Stomach (tissue), 19 donors: ENCODE data around the gene RRP1. TPM values are rescaled to one million over a fixed set of nuclear protein-coding genes. Genes with fewer than 3 reads are reported as not detected.

Experiments
- DNase-seq, 2 donors: peaks; one replicate each; pipeline versions ENCODE4 v3.0.0 to v3.0.0-alpha.2; 2013 to 2019
- H3K27ac ChIP-seq, 5 donors: fragments of 200-600 bp in 4 of 5; sonication (generic) in 4 of 5; one replicate each; pipeline ENCODE4 v1.5.1; 2013 to 2019; ENCODE audit warnings: mild to moderate bottlenecking in 1 of 5, moderate library complexity in 1 of 5
- H3K27me3 ChIP-seq, 3 donors: fragments of 200-600 bp; sonication (generic); one replicate each; pipeline ENCODE4 v1.5.1; 2017 to 2019; ENCODE audit warnings: mixed run types in 1 of 3
- H3K36me3 ChIP-seq, 4 donors: fragments of 200-600 bp; sonication (generic); 1 replicate in 3 of 4; 2 replicates in 1 of 4; pipeline ENCODE4 v1.5.1; 2016 to 2019
- H3K4me1 ChIP-seq, 4 donors: fragments of 200-600 bp; sonication (generic); one replicate each; pipeline ENCODE4 v1.5.1; 2016 to 2019
- H3K4me3 ChIP-seq, 4 donors: fragments of 200-600 bp; sonication (generic) in 3 of 4; one replicate each; pipeline ENCODE4 v1.5.1; 2016 to 2019; ENCODE audit warnings: mild to moderate bottlenecking in 1 of 4
- H3K9me3 ChIP-seq, 4 donors: fragments of 200-600 bp; sonication (generic); one replicate each; pipeline ENCODE4 v1.5.1; 2016 to 2019
- CTCF ChIP-seq, 7 experiments: fragments of 450-650 bp in 4 of 7; fragments of 200-600 bp in 3 of 7; sonication (generic) in 3 of 7; IDR thresholded peaks; one replicate each; pipeline ENCODE4 v1.5.1; 2016 to 2019; ENCODE audit warnings: antibody characterized with exemption in 7 of 7, control low read depth in 2 of 7, mild to moderate bottlenecking in 1 of 7
- EP300 ChIP-seq: sonication (generic); formaldehyde crosslinking; IDR thresholded peaks from one replicate; pipeline ENCODE4 v1.6.1; 2017; ENCODE audit warnings: antibody characterized with exemption
- POLR2A ChIP-seq, 4 donors: fragments of 450-650 bp; IDR thresholded peaks; one replicate each; pipeline ENCODE4 v1.6.1; 2016; ENCODE audit warnings: antibody characterized with exemption in 4 of 4, control low read depth in 2 of 4, mild to moderate bottlenecking in 1 of 4, moderate library complexity in 1 of 4
- POLR2AphosphoS5 ChIP-seq, 3 donors: sonication (generic); formaldehyde crosslinking; IDR thresholded peaks; one replicate each; pipeline ENCODE4 v1.6.1; 2016; ENCODE audit warnings: antibody characterized with exemption in 3 of 3
- WGBS, 5 donors: extraction: QIAGEN DNeasy Blood & Tissue Kit in 3 of 5; methylation state at CpG; one replicate each; pipeline versions ENCODE4 v1.1.5 to v1.1.7; 2013 to 2018; 5-methylcytosine and 5-hydroxymethylcytosine counted together
- intact Hi-C: fragments of 100-400 bp; cut with DNase I; formaldehyde crosslinking; loops from one replicate; pipeline ENCODE4 v1.15.1; 2023; ENCODE audit warnings: low total_unique reads
- long read RNA-seq, 10 donors: transcript quantifications; one replicate each; lab custom pipeline, GENCODE V29; 2026
- polyA plus RNA-seq, 3 donors: library from polyadenylated mRNA; stranded (reverse); fragments of 200-250 nt; gene quantifications; one replicate each; pipeline ENCODE4 v1.2.3, GENCODE V29; 2013
- total RNA-seq, 5 donors: library from RNA; depleted of rRNA; stranded (reverse); fragments of >200 nt; gene quantifications; one replicate each; pipeline versions ENCODE4 v1.1.0 to v1.2.3, GENCODE V29; 2014 to 2016
- donor health status: healthy with polysubstance abuse.
- donor health status: Bipolar disorder and iron deficiency.
- donor health status: healthy.

RRP1 gene
- total RNA-seq (10 to 100 TPM; 11.9 to 25.6 (median 18.2) TPM), polyA plus RNA-seq (10 to 100 TPM; 10.6 to 17.2 (median 15.6) TPM)
- long read RNA-seq, donor 1, transcript RRP1-207 (13 exons, 3,022 nt), result major isoform, 5 of 6 reads
- long read RNA-seq, donor 1, partial matches to known transcripts, result 0 of 6 reads
- long read RNA-seq, donor 1, other reads (novel, unspliced or antisense), result 0 of 6 reads
- long read RNA-seq, donor 2, partial matches to known transcripts, result 0 of 2 reads
- long read RNA-seq, donor 2, other reads (novel, unspliced or antisense), result 0 of 2 reads
- long read RNA-seq, donor 3, partial matches to known transcripts, result 0 of 3 reads
- long read RNA-seq, donor 3, other reads (novel, unspliced or antisense), result 0 of 3 reads
- long read RNA-seq, donor 4, result 0 reads
- long read RNA-seq, donor 5, partial matches to known transcripts, result 0 of 3 reads
- long read RNA-seq, donor 5, other reads (novel, unspliced or antisense), result 0 of 3 reads
- long read RNA-seq, donor 6, transcript RRP1-207 (13 exons, 3,022 nt), result major isoform, 12 of 12 reads
- long read RNA-seq, donor 6, partial matches to known transcripts, result 0 of 12 reads
- long read RNA-seq, donor 6, other reads (novel, unspliced or antisense), result 0 of 12 reads
- long read RNA-seq, donor 7, transcript RRP1-207 (13 exons, 3,022 nt), result major isoform, 5 of 5 reads
- long read RNA-seq, donor 7, partial matches to known transcripts, result 0 of 5 reads
- long read RNA-seq, donor 7, other reads (novel, unspliced or antisense), result 0 of 5 reads
- long read RNA-seq, donor 8, transcript RRP1-207 (13 exons, 3,022 nt), result major isoform, 5 of 12 reads
- long read RNA-seq, donor 8, partial matches to known transcripts, result 5 of 12 reads
- long read RNA-seq, donor 8, other reads (novel, unspliced or antisense), result 0 of 12 reads
- long read RNA-seq, donor 9, partial matches to known transcripts, result 0 of 2 reads
- long read RNA-seq, donor 9, other reads (novel, unspliced or antisense), result 0 of 2 reads
- long read RNA-seq, donor 10, partial matches to known transcripts, result 0 of 3 reads
- long read RNA-seq, donor 10, other reads (novel, unspliced or antisense), result 0 of 3 reads

- Histone ChIP-seq H3K27me3 (no peaks in the 10 kb centered on the region), H3K27ac (peak within 1 kb of the TSS; percentile 79 to 94 (median 88)), H3K36me3 (peaks cover 7 to 35% (median 32%) of the 10 kb centered on the region in 4 donors), H3K9me3 (no peaks in the 10 kb centered on the region), H3K4me1 (peaks cover 10 to 31% (median 25%) of the 10 kb centered on the region in 4 donors), H3K4me3 (peak within 1 kb of the TSS; percentile 90 to 98 (median 98))
- 0 to 1% (median 0%) methylated on average over 20 to 83 of the region's 83 CpGs for WGBS, 5 donors
- TF ChIP-seq POLR2AphosphoS5 (IDR thresholded peaks at IDR 0.05), result peak; percentile 79 to 95 (median 80)
- TF ChIP-seq POLR2A (IDR thresholded peaks at IDR 0.05), result no peak
- TF ChIP-seq EP300, result no peak
- TF ChIP-seq CTCF (IDR thresholded peaks at IDR 0.05), result peak in 5 of 7 experiments; percentile 72 to 100 (median 100)
- intact Hi-C loops, result no loop called here
- DNase-seq, result peak; percentile 95 to 97
Measured at GRCh38 chr21:43789276-43790009, at the start of gene RRP1. Gene RRP1, plus strand, starts transcription at chr21:43789577. Its CDS starts 53 bp downstream, at chr21:43789630.

GRCh38 chr21:43739621-43740435 lies 49.5 kb upstream of the RRP1 start:
- peak in 1 of 2 donors; percentile 50 for DNase-seq
- H3K36me3 ChIP-seq, result peaks cover 10 to 81% (median 57%) of the 10 kb centered on the region in 4 donors
- intact Hi-C loops, result no loop called here
- H3K27me3 ChIP-seq, result no peaks in the 10 kb centered on the region
- H3K4me3 ChIP-seq, result no peak overlapping the region
- WGBS, 5 donors, result 56 to 90% (median 88%) methylated on average over 5 to 25 of the region's 25 CpGs
- peak overlapping the region in 3 of 5 donors; percentile 68 to 85 (median 72) for H3K27ac ChIP-seq
- TF ChIP-seq POLR2A (IDR thresholded peaks at IDR 0.05), result no peak
- no peak for TF ChIP-seq POLR2AphosphoS5 (IDR thresholded peaks at IDR 0.05)
- no peak for TF ChIP-seq CTCF (IDR thresholded peaks at IDR 0.05)
- no peak for TF ChIP-seq EP300
- H3K9me3 ChIP-seq, result no peaks in the 10 kb centered on the region
- peaks cover 0 to 25% (median 14%) of the 10 kb centered on the region in 4 donors for H3K4me1 ChIP-seq

GRCh38 chr21:43740497-43741156 lies 48.8 kb upstream of the RRP1 start:
- intact Hi-C loops, result no loop called here
- Histone ChIP-seq H3K27ac (peak overlapping the region; percentile 66 to 85 (median 71)), H3K4me3 (no peak overlapping the region), H3K9me3 (no peaks in the 10 kb centered on the region), H3K27me3 (no peaks in the 10 kb centered on the region), H3K4me1 (peaks cover 0 to 20% (median 10%) of the 10 kb centered on the region in 4 donors), H3K36me3 (peaks cover 12 to 81% (median 60%) of the 10 kb centered on the region in 4 donors)
- 30 to 54% (median 41%) methylated on average over 8 to 25 of the region's 25 CpGs for WGBS, 5 donors
- peak; percentile 68 to 95 for DNase-seq
- TF ChIP-seq POLR2A (IDR thresholded peaks at IDR 0.05) (no peak), POLR2AphosphoS5 (IDR thresholded peaks at IDR 0.05) (peak in 1 of 3 donors; percentile 14)
